NCI-H526 treated with DMSO at 0.1 percent for 48 hours (cell line): ENCODE data around the gene L3MBTL4.

Experiments used
- DNase-seq: peaks from one replicate; lab custom pipeline; 2025; lab: John Stamatoyannopoulos, UW

L3MBTL4 gene

DNA sequence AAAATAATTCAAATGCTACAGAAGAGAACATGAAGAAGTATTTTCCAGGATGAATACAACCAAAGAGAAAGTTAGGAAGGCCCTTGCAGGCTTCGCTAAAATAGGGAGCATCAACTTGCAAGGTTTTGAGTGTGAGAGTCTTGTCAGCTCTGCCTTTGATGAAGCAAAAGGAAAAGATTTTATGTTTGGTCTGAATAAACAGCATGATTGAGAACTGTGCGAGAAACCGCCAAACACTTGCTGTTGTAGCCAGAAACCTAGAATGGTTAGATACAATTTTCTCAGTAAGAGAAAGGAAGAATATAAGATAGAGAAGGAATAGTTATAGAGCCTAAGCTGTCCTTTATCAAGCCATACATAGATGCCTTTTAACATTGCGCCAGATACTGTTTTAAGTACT, 163.6 kb downstream of the L3MBTL4 start:
- DNase-seq: no peak

- DNase-seq: no peak
These were observed 164.9 kb downstream of the L3MBTL4 start for GRCh38 chr18:6249788-6250187.

DNA sequence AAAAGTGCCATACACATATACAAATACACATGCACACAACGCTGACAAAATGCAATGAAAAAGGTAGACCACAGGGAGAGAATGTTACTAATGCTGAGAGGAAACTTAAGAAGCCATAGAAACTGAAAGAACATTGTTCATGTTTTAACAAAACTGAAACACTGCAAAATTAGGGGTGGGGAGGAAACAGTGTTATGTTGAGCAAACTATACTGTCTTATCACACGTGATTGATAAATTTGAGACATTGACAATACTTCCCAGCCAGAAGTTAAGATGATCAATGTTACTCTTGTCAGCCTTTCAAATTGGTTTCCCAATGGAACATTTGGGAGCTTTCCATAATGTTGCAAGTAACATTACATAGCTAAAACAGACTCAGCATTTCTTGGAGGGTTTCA, 165.5 kb downstream of the L3MBTL4 start:
- DNase-seq: no peak

DNA sequence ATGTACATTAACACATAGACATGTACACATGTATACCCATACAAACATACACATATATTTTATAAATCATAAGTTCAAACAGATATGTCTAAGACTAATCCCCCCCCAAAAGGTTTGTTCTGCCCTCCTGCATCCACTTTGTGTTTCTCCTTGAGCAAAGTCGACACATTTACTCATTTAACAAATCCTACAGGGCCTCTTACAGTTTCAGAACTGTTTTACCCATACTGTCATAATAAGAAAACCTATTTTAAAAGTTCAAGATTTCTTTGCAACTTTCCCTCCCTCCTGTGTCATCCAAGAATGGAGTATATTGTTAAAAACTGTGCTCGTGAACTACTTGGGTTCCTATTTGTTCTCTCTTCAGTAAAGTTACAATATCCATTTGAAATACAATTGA, 166.7 kb downstream of the L3MBTL4 start:
- no peak for DNase-seq

DNA sequence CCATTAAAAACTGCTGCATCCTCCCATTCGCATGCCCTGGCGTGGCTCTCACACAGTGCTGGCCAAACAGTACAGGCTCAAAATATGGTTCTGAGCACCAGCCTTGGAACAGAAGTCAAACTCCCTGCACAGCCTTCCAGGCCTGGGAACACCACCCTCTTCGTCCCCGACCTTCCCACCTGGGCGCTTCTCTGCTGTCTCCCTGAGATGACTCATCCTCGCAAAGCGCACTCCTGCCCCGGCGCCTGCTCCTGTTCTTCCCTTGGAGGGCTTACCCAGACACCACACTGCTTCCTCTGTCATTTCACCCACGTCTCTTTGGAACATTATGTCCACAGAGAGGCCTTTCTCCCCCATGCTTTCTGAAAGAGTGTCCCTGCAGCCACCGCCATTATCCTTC, 172.7 kb downstream of the L3MBTL4 start:
- no peak for DNase-seq

- DNase-seq: no peak
These were observed 175.0 kb downstream of the L3MBTL4 start for GRCh38 chr18:6239716-6240115.

- no peak for DNase-seq
These were observed 178.5 kb downstream of the L3MBTL4 start for GRCh38 chr18:6236258-6236657.

DNA sequence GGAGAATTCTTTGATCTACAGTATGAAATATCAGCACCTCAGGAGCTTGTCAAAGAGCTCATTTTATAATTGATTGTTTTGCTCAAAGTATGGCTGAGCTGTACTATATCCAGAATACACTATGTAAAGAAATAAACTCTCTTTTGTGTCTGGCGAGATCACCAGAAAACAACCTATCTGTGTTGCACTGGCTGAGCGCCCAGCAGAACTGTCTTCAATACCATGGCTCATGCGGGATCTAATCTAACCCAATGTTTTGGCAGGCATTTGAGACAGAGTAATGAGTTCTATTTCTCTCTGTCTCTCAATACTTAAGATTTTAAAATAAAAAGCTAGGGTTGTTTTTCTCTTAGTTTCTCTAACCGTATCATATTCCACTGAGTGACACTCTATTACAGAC, 192.4 kb downstream of the L3MBTL4 start:
- no peak for DNase-seq

GRCh38 chr18:6221602-6222014, 193.1 kb downstream of the L3MBTL4 start:
- no peak for DNase-seq

GRCh38 chr18:6220129-6220528, 194.6 kb downstream of the L3MBTL4 start:
- no peak for DNase-seq

GRCh38 chr18:6219116-6219717, 195.5 kb downstream of the L3MBTL4 start:
- no peak for DNase-seq

- DNase-seq: no peak
These were observed 198.8 kb downstream of the L3MBTL4 start for GRCh38 chr18:6215888-6216287.

- DNase-seq: no peak
These were observed 203.6 kb downstream of the L3MBTL4 start for GRCh38 chr18:6211174-6211504.

DNA sequence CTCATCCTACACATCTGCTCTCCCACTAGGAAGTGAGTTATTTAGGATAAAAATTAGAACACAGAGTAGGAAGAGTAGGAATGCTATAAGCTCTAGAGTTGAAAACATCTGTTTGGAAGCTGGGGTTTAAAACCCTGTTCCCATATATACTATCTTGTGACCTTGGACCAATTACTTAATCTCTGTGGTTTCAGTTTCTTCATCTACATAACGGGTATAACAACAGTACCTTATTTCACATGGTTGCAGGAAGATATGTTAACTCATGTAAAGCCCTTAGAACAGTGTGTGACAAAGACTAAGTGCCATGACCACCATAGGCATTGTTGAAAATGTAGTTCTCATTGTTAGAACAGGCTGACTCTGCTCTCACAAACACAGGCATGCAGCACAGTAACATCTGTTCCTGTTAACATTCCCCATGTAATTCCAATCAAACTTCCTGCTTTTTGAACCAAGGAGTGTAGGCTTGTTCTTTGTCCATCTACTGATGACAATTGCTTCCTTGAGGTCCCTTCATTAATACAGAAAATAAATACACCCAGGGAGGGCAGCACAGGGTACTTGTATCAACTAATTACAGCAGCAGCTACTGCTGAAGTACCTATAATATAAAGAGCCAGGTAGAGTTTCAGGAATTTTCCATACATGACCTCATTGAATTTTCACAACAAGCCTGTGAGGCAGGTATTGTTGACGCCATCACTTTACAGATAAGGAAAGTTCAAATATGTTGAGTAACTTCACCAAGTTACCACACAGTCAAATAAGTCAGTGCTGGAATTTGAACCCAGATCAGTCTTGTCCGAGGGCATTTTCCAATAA, 204.2 kb downstream of the L3MBTL4 start:
- DNase-seq: no peak

GRCh38 chr18:6207941-6208340, 206.8 kb downstream of the L3MBTL4 start:
- DNase-seq: no peak

GRCh38 chr18:6207116-6207515, 207.6 kb downstream of the L3MBTL4 start:
- peak; percentile 14 for DNase-seq

DNA sequence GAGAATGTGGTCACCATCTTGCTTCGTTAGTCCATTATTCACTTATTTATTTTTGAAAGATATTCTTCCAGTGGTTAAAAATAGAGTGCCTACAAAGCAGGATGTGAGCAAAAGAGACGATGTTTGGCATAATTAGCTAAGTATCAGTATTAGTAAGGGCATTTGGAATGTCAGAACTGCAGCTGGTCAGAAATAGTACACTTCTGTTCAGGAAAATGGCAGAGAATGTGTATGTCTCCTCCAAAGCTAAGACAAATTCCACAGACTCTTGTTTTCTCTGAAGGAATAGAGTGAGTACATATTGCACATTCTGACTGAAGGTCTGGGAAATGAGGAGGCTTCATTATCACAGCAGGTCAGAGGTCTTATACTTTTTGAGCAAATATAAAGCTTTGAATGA, 209.0 kb downstream of the L3MBTL4 start:
- DNase-seq: no peak

GRCh38 chr18:6204476-6204875, 210.2 kb downstream of the L3MBTL4 start:
- DNase-seq: no peak

DNA sequence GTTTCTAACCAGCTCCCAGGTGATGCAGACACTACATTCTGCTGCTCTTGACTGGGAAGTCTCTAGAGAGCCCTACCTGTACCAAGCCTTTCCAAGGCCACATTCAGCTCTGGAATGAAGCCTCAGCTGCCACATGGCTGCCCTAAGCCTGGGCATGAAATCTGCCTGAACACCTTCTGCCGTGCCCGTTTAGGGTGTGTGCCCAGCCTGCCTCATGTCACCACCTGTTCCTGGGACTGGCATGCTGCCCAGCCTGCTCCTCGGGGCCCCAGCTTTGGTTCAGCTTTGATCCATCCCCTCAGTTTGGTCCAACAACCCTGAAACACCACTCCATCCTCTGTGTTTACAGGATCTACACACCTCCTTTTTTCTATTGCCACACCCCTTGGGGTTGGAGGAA, 210.9 kb downstream of the L3MBTL4 start:
- no peak for DNase-seq

- DNase-seq: no peak
These were observed 211.8 kb downstream of the L3MBTL4 start for GRCh38 chr18:6202861-6203260.

- no peak for DNase-seq
These were observed 214.4 kb downstream of the L3MBTL4 start for GRCh38 chr18:6200204-6200774.

DNA sequence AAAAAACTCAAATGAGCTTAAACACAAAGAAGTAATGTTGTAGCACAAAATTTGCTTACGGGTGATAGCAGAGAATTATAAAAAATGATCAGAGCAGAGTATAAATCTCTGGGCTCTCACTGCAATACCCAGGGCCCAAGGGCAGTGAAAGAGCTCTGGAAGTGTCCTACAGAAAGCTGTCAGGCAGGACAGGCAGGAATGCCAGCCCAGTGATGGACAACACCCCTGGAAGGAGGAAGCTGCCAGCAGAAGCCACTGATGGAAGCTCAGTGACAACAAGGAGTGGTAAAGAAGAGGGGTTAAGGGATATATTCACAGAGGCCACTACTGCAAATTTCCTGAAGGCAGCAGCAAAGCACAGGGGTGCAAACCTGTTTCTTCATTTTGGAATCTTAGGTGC, 214.9 kb downstream of the L3MBTL4 start:
- DNase-seq: no peak

GRCh38 chr18:6198585-6198984, 216.1 kb downstream of the L3MBTL4 start:
- no peak for DNase-seq

GRCh38 chr18:6194640-6195039, 220.1 kb downstream of the L3MBTL4 start:
- DNase-seq: no peak
